ENCODE data around the gene SKI.

- TF ChIP-seq, protein P1, sequence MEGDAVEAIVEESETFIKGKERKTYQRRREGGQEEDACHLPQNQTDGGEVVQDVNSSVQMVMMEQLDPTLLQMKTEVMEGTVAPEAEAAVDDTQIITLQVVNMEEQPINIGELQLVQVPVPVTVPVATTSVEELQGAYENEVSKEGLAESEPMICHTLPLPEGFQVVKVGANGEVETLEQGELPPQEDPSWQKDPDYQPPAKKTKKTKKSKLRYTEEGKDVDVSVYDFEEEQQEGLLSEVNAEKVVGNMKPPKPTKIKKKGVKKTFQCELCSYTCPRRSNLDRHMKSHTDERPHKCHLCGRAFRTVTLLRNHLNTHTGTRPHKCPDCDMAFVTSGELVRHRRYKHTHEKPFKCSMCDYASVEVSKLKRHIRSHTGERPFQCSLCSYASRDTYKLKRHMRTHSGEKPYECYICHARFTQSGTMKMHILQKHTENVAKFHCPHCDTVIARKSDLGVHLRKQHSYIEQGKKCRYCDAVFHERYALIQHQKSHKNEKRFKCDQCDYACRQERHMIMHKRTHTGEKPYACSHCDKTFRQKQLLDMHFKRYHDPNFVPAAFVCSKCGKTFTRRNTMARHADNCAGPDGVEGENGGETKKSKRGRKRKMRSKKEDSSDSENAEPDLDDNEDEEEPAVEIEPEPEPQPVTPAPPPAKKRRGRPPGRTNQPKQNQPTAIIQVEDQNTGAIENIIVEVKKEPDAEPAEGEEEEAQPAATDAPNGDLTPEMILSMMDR (IDR thresholded peaks at IDR 0.05; ENCODE audit: borderline replicate concordance, extremely low read depth, low read length, poor library complexity, severe bottlenecking) = no peak
- no peak for TF ChIP-seq EZH2 (IDR thresholded peaks at IDR 0.05; ENCODE audit: borderline replicate concordance, low read depth, low read length, severe bottlenecking)
Observed at GRCh38 chr1:2257245-2257627, 29.1 kb downstream of the SKI start.
